Stimulated activated memory B cell treated with anti-CD40 and anti-IgM and Interleukin-4, amounts not matched to agents 10 μg/mL and 1 μg/mL and 100 μg/mL, for 72 hours (primary cell): ENCODE data around the gene NKTR.

ENCODE experiments used
- ATAC-seq: fragments of 150-1000 bp; cut with Tn5 transposase; 2 replicates; pipeline ENCODE4 v1.10.0; 2021
- H3K27ac Mint-ChIP-seq: one replicate; pipeline ENCODE4 v1.8.0; 2022; ENCODE audit warnings: mild to moderate bottlenecking, mixed read lengths
- H3K27me3 Mint-ChIP-seq: one replicate; pipeline ENCODE4 v1.8.0; 2022; ENCODE audit warnings: mixed read lengths
- H3K36me3 Mint-ChIP-seq: one replicate; pipeline ENCODE4 v1.8.0; 2022; ENCODE audit warnings: mixed read lengths
- H3K4me1 Mint-ChIP-seq: one replicate; pipeline ENCODE4 v1.8.0; 2022; ENCODE audit warnings: mixed read lengths
- H3K4me3 Mint-ChIP-seq: one replicate; pipeline ENCODE4 v1.8.0; 2022; ENCODE audit warnings: mild to moderate bottlenecking, moderate library complexity, mixed read lengths
- H3K9me3 Mint-ChIP-seq: one replicate; pipeline ENCODE4 v1.8.0; 2022; ENCODE audit warnings: mixed read lengths

Gene NKTR

DNA sequence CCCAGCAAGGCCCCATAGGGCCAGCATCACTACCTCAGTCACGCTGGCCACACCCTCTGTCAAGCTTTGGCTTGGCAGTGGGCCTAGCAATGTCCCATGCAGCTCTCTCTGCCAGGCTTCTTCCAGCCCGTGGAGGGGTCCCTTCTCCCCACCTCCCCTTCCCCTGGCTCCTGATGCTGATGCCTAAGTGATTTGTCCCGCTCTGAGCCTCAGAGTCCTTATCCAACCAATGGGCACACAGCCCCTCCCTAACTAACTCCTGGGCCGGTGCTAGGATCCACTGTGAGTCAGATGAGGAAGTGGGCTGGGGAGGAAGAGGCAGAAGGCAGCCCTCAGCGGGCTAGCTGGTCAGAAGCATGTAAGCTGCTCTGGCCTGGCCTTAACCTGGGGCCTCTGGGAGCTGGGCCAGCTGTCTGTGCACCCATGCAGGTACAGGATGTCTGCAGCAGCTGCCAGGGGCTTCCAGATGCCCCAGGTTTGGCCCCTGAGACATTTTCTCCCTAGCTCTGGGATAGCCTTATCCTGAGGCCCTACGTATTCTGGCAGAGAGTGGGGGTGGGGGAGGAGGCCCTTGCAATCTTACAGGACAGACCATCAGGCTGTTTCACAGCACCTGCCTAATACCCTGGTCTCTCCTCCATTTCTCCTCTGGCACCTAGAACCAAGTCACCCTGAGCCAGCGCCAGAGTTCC, 52.3 kb downstream of the NKTR start:
- ATAC-seq: peak; percentile 54
- Mint-ChIP-seq H3K27ac (peak overlapping the region; percentile 31), H3K4me3 (peak overlapping the region; percentile 27), H3K9me3 (no peaks in the 10 kb centered on the region), H3K27me3 (peaks cover 18% of the 10 kb centered on the region), H3K4me1 (peaks cover 23% of the 10 kb centered on the region), H3K36me3 (peaks cover 12% of the 10 kb centered on the region)

DNA sequence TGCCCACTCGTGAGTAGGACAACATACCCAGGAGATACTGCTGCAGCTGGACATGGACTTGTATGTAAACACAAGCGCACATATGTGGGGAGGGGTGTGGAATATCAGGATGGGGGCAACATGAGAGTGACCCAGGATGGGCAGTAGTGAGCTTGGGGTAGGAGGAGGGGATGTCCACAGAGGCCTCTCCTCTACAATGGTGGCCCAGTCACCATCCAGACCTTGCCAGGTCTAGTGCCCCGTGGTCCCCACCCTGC, 52.7 kb downstream of the NKTR start:
- no peak for ATAC-seq
- H3K9me3 Mint-ChIP-seq: no peaks in the 10 kb centered on the region
- peaks cover 12% of the 10 kb centered on the region for H3K36me3 Mint-ChIP-seq
- peaks cover 18% of the 10 kb centered on the region for H3K27me3 Mint-ChIP-seq
- H3K4me3 Mint-ChIP-seq: peak overlapping the region; percentile 27
- peak overlapping the region; percentile 82 for H3K27ac Mint-ChIP-seq
- H3K4me1 Mint-ChIP-seq: peaks cover 23% of the 10 kb centered on the region

DNA sequence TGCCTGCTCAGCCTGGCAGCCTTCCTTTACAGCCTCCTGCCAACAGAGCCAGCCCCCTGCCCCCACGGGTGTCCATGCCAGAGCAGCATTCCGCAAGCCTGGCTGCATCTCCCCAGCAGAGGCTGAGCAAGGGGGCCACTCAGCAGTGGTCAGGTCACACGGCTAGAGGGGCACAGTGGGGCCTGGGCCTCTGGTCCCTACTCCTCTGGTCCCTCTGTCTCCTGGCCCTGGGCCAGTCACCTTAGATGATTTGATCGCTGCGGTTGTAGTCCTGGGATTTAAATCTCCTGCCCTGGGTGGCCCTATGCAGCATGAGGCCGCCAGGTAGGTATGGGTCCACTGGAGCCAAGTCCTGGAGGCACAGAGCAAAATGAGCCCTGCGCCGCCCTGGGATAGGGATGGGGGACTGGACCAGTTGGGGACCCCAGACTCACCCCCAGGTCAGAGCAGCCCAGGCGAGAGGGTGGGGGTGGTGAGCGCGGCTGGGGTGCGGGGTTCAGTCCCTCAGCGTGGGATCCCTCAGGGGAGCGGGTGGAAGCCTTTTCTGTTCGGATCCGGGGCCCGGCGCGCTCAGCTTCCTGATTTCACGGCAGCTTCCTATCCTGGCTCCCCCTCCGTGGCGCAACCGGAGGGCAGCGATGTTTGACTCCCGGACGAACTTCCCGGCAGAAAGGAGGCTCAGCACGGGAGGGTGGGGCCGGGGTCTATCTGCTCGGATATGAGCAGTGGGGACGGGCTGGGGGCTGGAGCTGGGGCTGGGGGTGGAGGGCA, 53.3 kb downstream of the NKTR start, which contains the start of gene ZBTB47:
Gene ZBTB47, plus strand, starts transcription at position 138 of the 771 bp plus-strand sequence. CDS start 4,659 bp downstream, outside the sequence.
- H3K4me3 Mint-ChIP-seq: peak within 1 kb of the TSS; percentile 85
- no peaks in the 10 kb centered on the region for H3K9me3 Mint-ChIP-seq
- H3K36me3 Mint-ChIP-seq: peaks cover 10% of the 10 kb centered on the region
- H3K27me3 Mint-ChIP-seq: peaks cover 18% of the 10 kb centered on the region
- peak; percentile 4 for ATAC-seq
- peaks cover 23% of the 10 kb centered on the region for H3K4me1 Mint-ChIP-seq
- H3K27ac Mint-ChIP-seq: peak within 1 kb of the TSS; percentile 82

DNA sequence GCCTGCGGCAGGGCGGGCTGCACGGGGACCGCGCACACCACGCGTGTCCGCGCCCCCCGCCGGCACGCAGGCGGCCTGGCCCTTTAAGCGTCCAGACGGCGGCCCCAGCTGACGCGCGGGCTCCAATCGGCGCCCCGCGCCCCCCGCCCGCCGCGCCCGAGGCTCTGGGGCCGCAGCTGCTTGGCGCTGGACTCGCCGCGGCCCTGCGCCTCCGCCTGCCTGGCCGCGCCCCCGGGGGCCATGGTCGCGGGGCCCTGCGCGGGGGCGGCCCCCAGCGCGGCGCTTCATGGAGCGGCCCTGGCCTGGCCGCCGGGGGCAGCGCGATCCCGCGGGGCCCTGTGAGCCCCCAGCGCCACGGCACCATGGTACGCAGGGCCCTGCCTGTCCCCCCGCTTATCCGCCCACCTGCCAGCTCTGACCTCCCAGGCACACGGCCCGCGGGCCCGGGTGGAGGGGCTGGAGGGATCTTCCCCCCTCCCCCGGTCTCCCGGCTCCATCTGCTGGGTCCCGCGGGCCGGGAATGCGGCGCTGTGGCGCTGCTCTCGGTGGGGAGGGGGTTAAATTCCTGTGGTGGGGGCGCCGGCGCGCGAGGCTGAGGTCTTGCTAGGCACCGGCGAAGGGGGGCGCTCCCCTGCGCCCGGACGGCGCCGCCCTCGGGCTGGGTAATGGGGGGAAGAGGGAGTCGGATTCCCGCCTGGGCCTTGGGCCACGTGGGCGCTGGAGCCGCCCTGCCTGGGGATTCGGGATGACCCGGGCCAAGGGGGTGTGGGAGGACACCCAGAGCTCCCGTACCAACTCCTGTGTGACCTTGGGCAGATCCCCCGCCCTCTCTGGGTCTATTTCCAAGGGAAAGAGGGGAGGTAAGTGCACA, 54.1 kb downstream of the NKTR start:
- H3K4me1 Mint-ChIP-seq: peaks cover 23% of the 10 kb centered on the region
- H3K9me3 Mint-ChIP-seq: no peaks in the 10 kb centered on the region
- no peak overlapping the region for H3K27ac Mint-ChIP-seq
- H3K27me3 Mint-ChIP-seq: peaks cover 18% of the 10 kb centered on the region
- peak overlapping the region; percentile 27 for H3K4me3 Mint-ChIP-seq
- H3K36me3 Mint-ChIP-seq: peaks cover 2% of the 10 kb centered on the region
- ATAC-seq: peak; percentile 19

DNA sequence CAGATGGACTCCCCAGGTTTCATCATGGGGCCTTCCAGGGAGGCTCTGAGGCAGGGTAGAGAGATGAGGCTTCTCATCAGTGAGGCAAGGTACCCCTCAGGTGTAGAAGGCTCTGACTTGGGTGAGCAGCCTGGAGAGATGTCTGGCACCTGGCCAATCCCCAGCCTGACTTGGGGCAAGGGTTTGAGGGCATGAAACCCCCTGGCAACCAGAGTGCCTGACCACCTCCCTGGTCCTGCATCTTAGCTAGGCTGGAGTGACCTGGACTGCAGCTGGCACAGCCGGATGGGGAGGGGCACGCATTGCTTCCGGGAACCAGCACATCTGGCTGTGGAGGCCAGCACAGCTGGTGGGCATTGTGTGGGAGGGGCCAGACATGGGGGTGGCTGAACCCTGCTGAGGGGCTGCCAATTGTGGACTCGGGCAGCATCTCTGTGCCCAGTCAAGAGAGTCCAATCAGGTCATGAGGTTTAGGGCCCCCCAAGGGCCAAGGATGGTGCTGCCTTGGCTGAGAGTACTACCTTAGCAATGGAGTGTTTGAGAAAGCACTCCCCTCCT, 54.9 kb downstream of the NKTR start:
- Mint-ChIP-seq H3K4me1 (peaks cover 23% of the 10 kb centered on the region), H3K27ac (no peak overlapping the region), H3K36me3 (no peaks in the 10 kb centered on the region), H3K27me3 (peaks cover 18% of the 10 kb centered on the region), H3K9me3 (no peaks in the 10 kb centered on the region), H3K4me3 (no peak overlapping the region)
- no peak for ATAC-seq

DNA sequence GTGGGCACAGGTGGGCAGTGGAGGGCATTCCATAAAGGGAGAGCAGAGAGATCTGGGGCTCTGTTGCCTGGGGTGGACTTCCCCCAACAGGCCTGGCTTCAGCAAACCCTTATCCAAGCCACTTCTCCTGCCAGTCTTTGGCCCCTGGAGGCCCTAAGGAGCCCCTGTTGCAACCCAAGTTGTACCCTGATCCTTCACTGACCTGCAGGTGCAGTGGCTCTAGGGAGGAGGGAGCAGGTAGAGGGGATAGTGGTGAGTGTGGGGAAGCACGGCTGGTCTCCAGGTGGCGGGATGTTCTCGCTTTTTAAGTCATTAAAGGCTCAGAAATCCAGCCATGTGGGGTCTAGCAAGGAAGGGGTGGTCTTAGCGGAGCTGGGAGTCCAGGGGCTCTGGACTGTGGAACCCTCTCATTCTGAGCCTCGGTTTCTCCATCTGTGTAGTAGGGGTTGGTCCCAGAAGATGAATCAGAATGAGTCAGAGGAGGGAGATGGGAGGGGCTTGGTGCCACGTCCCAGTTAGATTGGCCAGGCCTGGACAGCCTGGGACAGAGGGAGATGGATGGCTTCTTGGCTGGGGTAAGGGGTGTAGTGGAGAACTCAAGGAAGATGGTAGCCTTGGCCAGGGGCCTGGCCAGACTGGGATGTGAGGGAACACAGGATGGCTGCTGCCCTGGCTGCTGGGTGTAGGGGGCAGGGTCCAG, 55.6 kb downstream of the NKTR start:
- no peaks in the 10 kb centered on the region for H3K9me3 Mint-ChIP-seq
- H3K27me3 Mint-ChIP-seq: peaks cover 18% of the 10 kb centered on the region
- peaks cover 23% of the 10 kb centered on the region for H3K4me1 Mint-ChIP-seq
- H3K27ac Mint-ChIP-seq: no peak overlapping the region
- H3K36me3 Mint-ChIP-seq: no peaks in the 10 kb centered on the region
- H3K4me3 Mint-ChIP-seq: no peak overlapping the region
- ATAC-seq: no peak

DNA sequence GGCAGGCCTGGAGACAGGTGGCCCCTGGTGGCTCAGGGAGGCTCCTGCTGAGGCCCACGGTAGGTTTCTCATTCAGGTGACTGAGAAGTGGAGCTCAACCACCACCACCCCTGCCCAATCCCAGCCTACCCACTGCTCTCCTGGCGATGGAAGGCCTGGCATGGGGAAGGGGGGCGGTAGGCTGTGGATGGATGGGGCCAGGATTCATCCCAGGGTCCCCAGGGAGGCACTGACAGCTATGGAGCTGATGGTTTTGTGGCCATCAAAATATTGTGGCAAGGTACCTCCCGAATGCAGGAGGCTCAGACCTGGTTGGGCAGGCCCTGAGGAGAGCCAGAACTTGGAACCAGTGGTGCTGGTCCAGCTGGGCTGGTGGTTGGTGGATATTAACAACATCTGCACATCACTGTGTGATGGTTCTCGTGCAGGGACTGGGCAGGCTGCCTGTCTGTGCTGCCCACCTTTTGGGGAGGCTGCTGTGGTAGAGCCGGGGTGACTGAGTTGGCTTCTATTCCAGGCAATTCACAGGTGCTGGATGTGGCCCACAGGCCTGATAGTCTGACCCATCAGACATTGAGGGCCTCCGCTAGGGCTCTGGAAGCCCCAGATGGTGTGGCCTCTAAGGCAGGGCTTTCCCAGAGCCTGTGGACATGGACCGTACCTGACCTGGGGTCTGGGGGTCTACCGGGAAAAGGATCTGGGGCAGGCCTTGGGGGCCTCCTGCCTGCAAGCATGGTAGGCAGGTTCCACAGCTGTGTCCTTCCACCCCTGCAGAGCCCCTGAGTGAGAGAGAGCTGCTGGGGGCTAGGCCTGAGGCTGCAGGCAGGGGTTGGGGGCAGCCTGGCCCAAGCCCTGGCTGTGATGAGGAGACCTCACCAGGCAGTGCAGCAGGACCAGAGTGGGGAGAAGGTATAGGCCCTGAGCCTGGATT, 56.5 kb downstream of the NKTR start:
- Mint-ChIP-seq H3K27me3 (peaks cover 18% of the 10 kb centered on the region), H3K4me3 (no peak overlapping the region), H3K36me3 (no peaks in the 10 kb centered on the region), H3K4me1 (peaks cover 21% of the 10 kb centered on the region), H3K27ac (no peak overlapping the region), H3K9me3 (no peaks in the 10 kb centered on the region)
- ATAC-seq: no peak

DNA sequence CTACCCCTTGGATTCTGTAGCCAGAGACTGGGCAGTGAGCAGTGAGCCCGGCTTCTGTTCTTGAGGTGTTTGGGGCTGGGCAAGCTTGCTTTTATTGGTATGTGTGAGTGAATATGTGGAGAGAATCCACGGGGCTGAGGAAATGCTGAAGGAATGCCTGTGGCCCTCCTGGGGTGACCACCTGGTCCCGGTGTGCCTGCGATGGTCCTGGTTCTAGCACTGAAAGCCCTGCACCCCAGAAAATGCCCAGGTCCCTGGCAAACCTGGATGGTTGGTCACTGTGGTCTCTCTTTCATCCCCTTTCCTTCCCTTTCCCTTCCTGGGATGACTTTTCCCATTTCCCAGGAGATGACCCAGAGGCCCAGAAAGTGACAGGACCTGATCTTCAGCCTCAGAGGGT, 57.2 kb downstream of the NKTR start:
- no peaks in the 10 kb centered on the region for H3K9me3 Mint-ChIP-seq
- H3K4me1 Mint-ChIP-seq: peaks cover 13% of the 10 kb centered on the region
- H3K4me3 Mint-ChIP-seq: no peak overlapping the region
- peaks cover 12% of the 10 kb centered on the region for H3K27me3 Mint-ChIP-seq
- H3K27ac Mint-ChIP-seq: no peak overlapping the region
- no peak for ATAC-seq
- H3K36me3 Mint-ChIP-seq: no peaks in the 10 kb centered on the region

DNA sequence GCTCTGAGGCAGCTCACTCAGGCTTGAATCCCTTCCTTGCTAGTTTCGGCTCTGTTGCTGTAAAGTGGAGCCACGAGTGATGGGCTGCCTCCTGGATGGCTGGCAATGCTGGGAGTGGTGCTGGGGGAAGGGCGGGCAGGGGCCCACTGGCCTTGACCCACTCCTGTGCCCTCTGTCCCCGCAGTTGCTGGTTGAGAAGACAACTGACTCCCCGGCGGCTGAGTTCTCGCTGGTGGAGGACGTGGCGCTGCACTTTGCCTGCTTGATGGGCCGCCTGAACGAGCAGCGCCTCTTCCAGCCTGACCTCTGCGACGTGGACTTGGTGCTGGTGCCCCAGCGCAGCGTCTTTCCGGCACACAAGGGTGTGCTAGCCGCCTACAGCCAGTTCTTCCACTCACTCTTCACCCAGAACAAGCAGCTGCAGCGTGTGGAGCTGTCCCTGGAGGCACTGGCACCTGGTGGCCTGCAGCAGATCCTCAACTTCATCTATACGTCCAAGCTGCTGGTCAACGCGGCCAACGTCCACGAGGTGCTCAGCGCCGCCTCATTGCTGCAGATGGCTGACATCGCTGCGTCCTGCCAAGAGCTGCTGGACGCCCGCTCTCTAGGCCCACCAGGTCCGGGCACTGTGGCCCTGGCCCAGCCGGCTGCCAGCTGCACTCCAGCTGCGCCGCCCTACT, 57.7 kb downstream of the NKTR start:
- H3K27me3 Mint-ChIP-seq: peaks cover 7% of the 10 kb centered on the region
- no peak overlapping the region for H3K4me3 Mint-ChIP-seq
- H3K36me3 Mint-ChIP-seq: no peaks in the 10 kb centered on the region
- H3K9me3 Mint-ChIP-seq: no peaks in the 10 kb centered on the region
- H3K27ac Mint-ChIP-seq: no peak overlapping the region
- peaks cover 8% of the 10 kb centered on the region for H3K4me1 Mint-ChIP-seq
- no peak for ATAC-seq

DNA sequence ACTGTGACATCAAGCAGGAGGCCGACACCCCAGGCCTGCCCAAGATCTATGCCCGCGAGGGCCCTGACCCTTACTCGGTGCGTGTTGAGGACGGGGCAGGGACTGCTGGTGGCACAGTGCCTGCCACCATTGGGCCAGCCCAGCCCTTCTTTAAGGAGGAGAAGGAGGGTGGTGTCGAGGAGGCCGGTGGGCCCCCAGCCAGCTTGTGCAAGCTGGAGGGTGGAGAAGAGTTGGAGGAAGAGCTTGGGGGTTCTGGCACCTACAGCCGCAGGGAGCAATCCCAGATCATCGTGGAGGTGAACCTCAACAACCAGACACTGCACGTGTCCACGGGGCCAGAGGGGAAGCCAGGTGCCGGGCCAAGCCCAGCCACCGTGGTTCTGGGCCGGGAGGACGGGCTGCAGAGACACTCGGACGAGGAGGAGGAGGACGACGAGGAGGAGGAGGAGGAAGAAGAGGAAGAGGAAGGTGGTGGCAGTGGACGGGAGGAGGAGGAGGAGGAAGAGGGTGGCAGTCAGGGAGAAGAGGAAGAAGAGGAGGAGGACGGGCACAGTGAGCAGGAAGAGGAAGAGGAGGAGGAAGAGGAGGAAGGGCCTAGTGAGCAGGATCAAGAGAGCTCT, 58.4 kb downstream of the NKTR start:
- no peak for ATAC-seq
- Mint-ChIP-seq H3K9me3 (no peaks in the 10 kb centered on the region), H3K4me1 (peaks cover 8% of the 10 kb centered on the region), H3K4me3 (no peak overlapping the region), H3K27me3 (peaks cover 2% of the 10 kb centered on the region), H3K36me3 (no peaks in the 10 kb centered on the region), H3K27ac (no peak overlapping the region)

DNA sequence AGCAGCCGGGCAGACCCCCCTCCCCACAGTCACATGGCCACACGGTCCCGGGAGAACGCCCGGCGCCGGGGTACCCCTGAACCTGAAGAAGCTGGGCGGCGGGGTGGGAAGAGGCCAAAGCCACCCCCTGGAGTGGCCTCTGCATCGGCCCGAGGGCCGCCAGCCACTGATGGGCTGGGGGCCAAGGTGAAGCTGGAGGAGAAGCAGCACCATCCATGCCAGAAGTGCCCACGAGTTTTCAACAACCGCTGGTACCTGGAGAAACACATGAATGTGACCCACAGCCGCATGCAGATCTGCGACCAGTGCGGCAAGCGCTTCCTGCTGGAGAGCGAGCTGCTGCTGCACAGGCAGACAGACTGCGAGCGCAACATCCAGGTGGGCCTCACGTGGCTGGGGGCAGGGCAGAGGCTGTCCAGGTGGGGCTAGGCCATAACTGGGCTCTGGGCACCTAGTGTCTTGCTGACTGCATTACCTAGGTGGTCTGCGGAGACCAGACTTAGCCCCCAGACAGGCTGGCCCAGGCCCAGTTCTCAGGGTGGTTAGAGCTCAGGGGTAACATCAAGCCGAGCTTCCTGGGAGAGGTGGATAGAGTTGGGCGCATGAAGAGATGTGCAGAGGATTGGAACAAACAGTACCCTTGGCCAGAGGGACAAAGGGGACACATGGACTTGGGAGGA, 59.1 kb downstream of the NKTR start:
- no peak for ATAC-seq
- H3K9me3 Mint-ChIP-seq: no peaks in the 10 kb centered on the region
- H3K27me3 Mint-ChIP-seq: no peaks in the 10 kb centered on the region
- H3K4me3 Mint-ChIP-seq: no peak overlapping the region
- H3K4me1 Mint-ChIP-seq: peaks cover 11% of the 10 kb centered on the region
- no peaks in the 10 kb centered on the region for H3K36me3 Mint-ChIP-seq
- no peak overlapping the region for H3K27ac Mint-ChIP-seq

DNA sequence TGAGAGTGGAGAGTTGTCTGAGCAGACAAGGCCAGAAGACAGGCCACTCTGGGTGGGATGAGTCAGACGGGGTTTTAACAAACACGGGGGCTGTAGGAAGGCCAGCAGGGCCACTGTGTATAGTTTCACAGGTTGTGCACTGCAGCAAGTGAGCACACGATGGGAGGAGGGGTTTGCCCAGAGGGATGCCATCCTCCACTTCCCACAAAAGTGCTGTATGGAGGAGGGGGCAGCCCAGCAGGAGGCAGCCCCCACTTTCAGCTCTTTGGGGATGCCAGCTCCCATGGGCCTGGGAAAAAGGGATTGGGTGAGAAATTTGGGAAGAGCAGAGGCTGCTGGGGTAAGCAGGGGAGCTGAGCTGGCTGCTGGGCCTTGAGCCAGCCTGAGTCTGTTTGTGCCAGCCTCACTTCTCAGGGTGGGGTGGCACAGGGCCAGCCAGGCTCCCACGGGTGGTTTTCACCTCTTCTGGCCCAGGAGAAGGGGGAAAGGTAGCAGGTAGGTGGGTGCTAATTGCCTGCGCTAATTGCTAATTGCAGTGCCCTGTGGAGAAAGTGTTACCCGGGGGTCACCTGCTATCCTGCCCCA, 59.7 kb downstream of the NKTR start:
- Mint-ChIP-seq H3K27me3 (no peaks in the 10 kb centered on the region), H3K4me3 (no peak overlapping the region), H3K4me1 (peaks cover 11% of the 10 kb centered on the region), H3K36me3 (no peaks in the 10 kb centered on the region), H3K9me3 (no peaks in the 10 kb centered on the region), H3K27ac (no peak overlapping the region)
- no peak for ATAC-seq
